Astrocyte (in vitro differentiated cells and primary cell): ENCODE results near the gene ZNF708. TPM values are rescaled to one million over a fixed set of nuclear protein-coding genes. Genes with fewer than 3 reads are reported as not detected.
"Not testable (repeated sequence)": the region's sequence is repeated elsewhere in the genome, so short reads cannot be mapped to it uniquely, and the experiment has no call there.

Experiments used
- DNase-seq: peaks from one replicate; pipeline ENCODE4 v3.0.0-alpha.2; 2010; ENCODE audit warnings: low read depth
- FAIRE-seq: peaks from 2 replicates; lab custom pipeline; 2011; peaks lifted over from hg19 to GRCh38; lab: Jason Lieb, UNC
- H2AFZ ChIP-seq: 2 replicates; pipeline ENCODE4 v1.6.0; 2012; ENCODE audit warnings: low read depth, low read length, inconsistent platforms
- H3K27ac ChIP-seq: 2 replicates; pipeline ENCODE4 v1.5.1; 2011; ENCODE audit warnings: low read depth, low read length, inconsistent platforms
- H3K27me3 ChIP-seq: 2 replicates; pipeline ENCODE4 v1.6.0; 2011; ENCODE audit warnings: low read length, inconsistent platforms; ENCODE audit not compliant: insufficient read depth
- H3K36me3 ChIP-seq: 2 replicates; pipeline ENCODE4 v1.5.1; 2011; ENCODE audit warnings: low read length, inconsistent platforms; ENCODE audit not compliant: insufficient read depth
- H3K4me1 ChIP-seq: 2 replicates; pipeline ENCODE4 v1.5.1; 2011; ENCODE audit warnings: low read length, inconsistent platforms; ENCODE audit not compliant: insufficient read depth
- H3K4me2 ChIP-seq: 2 replicates; pipeline ENCODE4 v1.6.0; 2012; ENCODE audit warnings: low read length, inconsistent platforms
- H3K4me3 ChIP-seq: 2 replicates; pipeline ENCODE4 v1.5.1; 2011; ENCODE audit warnings: low read depth, mild to moderate bottlenecking, low read length, inconsistent platforms; ENCODE audit not compliant: insufficient read depth
- H3K79me2 ChIP-seq: 2 replicates; pipeline ENCODE4 v1.6.0; 2012; ENCODE audit warnings: mild to moderate bottlenecking, low read length, inconsistent platforms; ENCODE audit not compliant: insufficient read depth
- H3K9ac ChIP-seq: 2 replicates; pipeline ENCODE4 v1.6.0; 2012; ENCODE audit warnings: mild to moderate bottlenecking, low read length, inconsistent platforms
- H3K9me3 ChIP-seq: 2 replicates; pipeline ENCODE4 v1.5.1; 2012; ENCODE audit warnings: low read depth, mild to moderate bottlenecking, low read length, inconsistent platforms; ENCODE audit not compliant: insufficient read depth
- H4K20me1 ChIP-seq: 2 replicates; pipeline ENCODE4 v1.6.0; 2012; ENCODE audit warnings: low read length, inconsistent platforms; ENCODE audit not compliant: insufficient read depth
- H3K27ac Mint-ChIP-seq: one replicate; pipeline ENCODE4 v1.8.0; 2021; ENCODE audit warnings: mild to moderate bottlenecking, mixed read lengths; ENCODE audit not compliant: unreplicated experiment
- H3K27me3 Mint-ChIP-seq: one replicate; pipeline ENCODE4 v1.8.0; 2021; ENCODE audit warnings: low read depth, mixed read lengths; ENCODE audit not compliant: unreplicated experiment
- H3K36me3 Mint-ChIP-seq: one replicate; pipeline ENCODE4 v1.8.0; 2021; ENCODE audit warnings: low read depth, mixed read lengths; ENCODE audit not compliant: unreplicated experiment
- H3K4me1 Mint-ChIP-seq: one replicate; pipeline ENCODE4 v1.8.0; 2021; ENCODE audit warnings: low read depth, mixed read lengths; ENCODE audit not compliant: unreplicated experiment
- H3K4me3 Mint-ChIP-seq: one replicate; pipeline ENCODE4 v1.8.0; 2021; ENCODE audit warnings: mild to moderate bottlenecking, moderate library complexity, mixed read lengths; ENCODE audit not compliant: unreplicated experiment
- H3K9me3 Mint-ChIP-seq: one replicate; pipeline ENCODE4 v1.8.0; 2021; ENCODE audit warnings: mild to moderate bottlenecking, mixed read lengths; ENCODE audit not compliant: unreplicated experiment
- EZH2 ChIP-seq: IDR thresholded peaks from 2 replicates; pipeline ENCODE4 v1.6.1; 2012; ENCODE audit warnings: mild to moderate bottlenecking, low read length, inconsistent platforms; ENCODE audit not compliant: insufficient read depth
- total RNA-seq: library from RNA; stranded (reverse); gene quantifications from 2 replicates; pipeline ENCODE4 v1.2.1, GENCODE V29; 2021
- TF ChIP-seq, protein P1 (sequence below): IDR thresholded peaks from 2 replicates; pipeline ENCODE4 v1.5.1; 2011; ENCODE audit warnings: low read depth, mild to moderate bottlenecking, inconsistent platforms, low read length, moderate library complexity; ENCODE audit not compliant: insufficient read depth

ZNF708 gene
- total RNA-seq, 1 donor from 2014 or later: 20.0 TPM

- Histone ChIP-seq H3K4me1 (no peaks in the 10 kb centered on the region), H3K27ac (peak within 1 kb of the TSS; percentile 81), H3K9ac (peak within 1 kb of the TSS; percentile 90), H3K4me3 (peak within 1 kb of the TSS; percentile 78), H3K36me3 (peaks cover 9% of the 10 kb centered on the region), H3K79me2 (peaks cover 21% of the 10 kb centered on the region), H4K20me1 (no peaks in the 10 kb centered on the region), H3K9me3 (peaks cover 2% of the 10 kb centered on the region), H2AFZ (peak within 1 kb of the TSS; percentile 91), H3K27me3 (no peaks in the 10 kb centered on the region), H3K4me2 (peak within 1 kb of the TSS; percentile 94)
- peaks cover 1% of the 10 kb centered on the region for H3K4me1 Mint-ChIP-seq
- DNase-seq (peak; percentile 92), FAIRE-seq (peak; percentile 85)
- TF ChIP-seq EZH2: no peak
- TF ChIP-seq, protein P1, sequence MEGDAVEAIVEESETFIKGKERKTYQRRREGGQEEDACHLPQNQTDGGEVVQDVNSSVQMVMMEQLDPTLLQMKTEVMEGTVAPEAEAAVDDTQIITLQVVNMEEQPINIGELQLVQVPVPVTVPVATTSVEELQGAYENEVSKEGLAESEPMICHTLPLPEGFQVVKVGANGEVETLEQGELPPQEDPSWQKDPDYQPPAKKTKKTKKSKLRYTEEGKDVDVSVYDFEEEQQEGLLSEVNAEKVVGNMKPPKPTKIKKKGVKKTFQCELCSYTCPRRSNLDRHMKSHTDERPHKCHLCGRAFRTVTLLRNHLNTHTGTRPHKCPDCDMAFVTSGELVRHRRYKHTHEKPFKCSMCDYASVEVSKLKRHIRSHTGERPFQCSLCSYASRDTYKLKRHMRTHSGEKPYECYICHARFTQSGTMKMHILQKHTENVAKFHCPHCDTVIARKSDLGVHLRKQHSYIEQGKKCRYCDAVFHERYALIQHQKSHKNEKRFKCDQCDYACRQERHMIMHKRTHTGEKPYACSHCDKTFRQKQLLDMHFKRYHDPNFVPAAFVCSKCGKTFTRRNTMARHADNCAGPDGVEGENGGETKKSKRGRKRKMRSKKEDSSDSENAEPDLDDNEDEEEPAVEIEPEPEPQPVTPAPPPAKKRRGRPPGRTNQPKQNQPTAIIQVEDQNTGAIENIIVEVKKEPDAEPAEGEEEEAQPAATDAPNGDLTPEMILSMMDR: no peak
- peaks cover 13% of the 10 kb centered on the region for H3K9me3 Mint-ChIP-seq
- peaks cover 20% of the 10 kb centered on the region for H3K36me3 Mint-ChIP-seq
- no peaks in the 10 kb centered on the region for H3K27me3 Mint-ChIP-seq
- H3K27ac Mint-ChIP-seq: peak within 1 kb of the TSS; percentile 97
- peak within 1 kb of the TSS; percentile 100 for H3K4me3 Mint-ChIP-seq
Measured at GRCh38 chr19:21358768-21359451, 29.7 kb upstream of the ZNF708 start, which contains the start of gene ZNF738. TSS of gene ZNF738 (plus strand) at chr19:21359000. CDS start at chr19:21359141, 141 bp downstream.

DNA sequence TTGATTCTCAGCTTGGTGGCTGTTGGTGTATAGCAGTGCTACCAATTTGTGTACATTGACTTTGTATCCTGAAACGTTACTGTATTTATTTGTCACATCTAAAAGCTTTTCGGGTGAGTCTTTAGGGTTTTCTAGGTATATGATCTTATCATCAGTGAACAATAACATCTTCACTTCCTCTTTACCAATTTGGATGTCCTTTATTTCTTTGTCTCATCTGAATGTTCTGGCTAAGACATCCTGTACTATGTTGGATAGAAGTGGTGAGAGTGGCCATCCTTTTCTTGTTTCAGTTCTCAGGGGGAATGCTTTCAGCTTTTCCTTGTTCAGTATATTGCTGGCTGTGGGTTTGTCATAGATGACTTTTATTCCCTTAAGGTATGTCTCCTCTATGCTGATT is 23.6 kb upstream of the ZNF708 start:
- Histone ChIP-seq H3K4me1 (no peaks in the 10 kb centered on the region), H2AFZ (no peak overlapping the region), H4K20me1 (no peaks in the 10 kb centered on the region), H3K4me3 (no peak overlapping the region), H3K27me3 (no peaks in the 10 kb centered on the region), H3K4me2 (no peak overlapping the region), H3K36me3 (no peaks in the 10 kb centered on the region), H3K27ac (no peak overlapping the region), H3K79me2 (no peaks in the 10 kb centered on the region), H3K9ac (no peak overlapping the region), H3K9me3 (no peaks in the 10 kb centered on the region)
- FAIRE-seq (no peak), DNase-seq (no peak)
- Mint-ChIP-seq H3K9me3 (peaks cover 16% of the 10 kb centered on the region), H3K27me3 (no peaks in the 10 kb centered on the region), H3K27ac (no peak overlapping the region), H3K4me3 (no peak overlapping the region), H3K4me1 (no peaks in the 10 kb centered on the region), H3K36me3 (no peaks in the 10 kb centered on the region)
- TF ChIP-seq, protein P1: no peak
- TF ChIP-seq EZH2: no peak

- H3K9me3 ChIP-seq, H3K4me1 Mint-ChIP-seq, H3K36me3 Mint-ChIP-seq, H3K9ac ChIP-seq, H3K27me3 ChIP-seq, DNase-seq, H3K36me3 ChIP-seq, H3K27ac ChIP-seq, FAIRE-seq, H3K4me2 ChIP-seq, H3K4me3 ChIP-seq, H3K79me2 ChIP-seq, H3K27me3 Mint-ChIP-seq, H4K20me1 ChIP-seq, H3K27ac Mint-ChIP-seq, H3K4me1 ChIP-seq, H3K4me3 Mint-ChIP-seq, H2AFZ ChIP-seq: not testable (repeated sequence)
- H3K9me3 Mint-ChIP-seq: peaks cover 33% of the 10 kb centered on the region
Measured at GRCh38 chr19:21344841-21345240, 15.6 kb upstream of the ZNF708 start.
